ENCODE measurements around the gene TAPT1.
A peak's percentile ranks its signal among the peaks of the same experiment; 100 is the strongest.
"Not testable (repeated sequence)": the region's sequence is repeated elsewhere in the genome, so short reads cannot be mapped to it uniquely, and the experiment has no call there.

TAPT1 gene

GRCh38 chr4:16206848-16207247 is 19.4 kb downstream of the TAPT1 start:
- peak; percentile 45 for DNase-seq

GRCh38 chr4:16206301-16206700 is 20.0 kb downstream of the TAPT1 start:
- DNase-seq, result no peak

- DNase-seq, result peak; percentile 79
Measured at GRCh38 chr4:16205298-16206164, 20.7 kb downstream of the TAPT1 start.

GRCh38 chr4:16204505-16204904 is 21.8 kb downstream of the TAPT1 start:
- no peak for DNase-seq

- no peak for DNase-seq
Measured at GRCh38 chr4:16203083-16203482, 23.2 kb downstream of the TAPT1 start.

GRCh38 chr4:16202598-16202997 is 23.7 kb downstream of the TAPT1 start:
- no peak for DNase-seq

GRCh38 chr4:16199093-16199492 is 27.2 kb downstream of the TAPT1 start:
- peak; percentile 68 for DNase-seq

GRCh38 chr4:16197876-16198665 is 28.2 kb downstream of the TAPT1 start:
- no peak for DNase-seq

- DNase-seq, result peak; percentile 31
Measured at GRCh38 chr4:16196482-16197393, 29.5 kb downstream of the TAPT1 start.

GRCh38 chr4:16195209-16195608 is 31.1 kb downstream of the TAPT1 start:
- DNase-seq, result no peak

- not testable (repeated sequence) for DNase-seq
Measured at GRCh38 chr4:16194798-16195197, 31.5 kb downstream of the TAPT1 start.

- DNase-seq, result no peak
Measured at GRCh38 chr4:16194214-16194613, 32.1 kb downstream of the TAPT1 start.

GRCh38 chr4:16192631-16193518 is 33.4 kb downstream of the TAPT1 start:
- DNase-seq, result peak; percentile 14

GRCh38 chr4:16192057-16192456 is 34.2 kb downstream of the TAPT1 start:
- DNase-seq, result no peak

- DNase-seq, result no peak
Measured at GRCh38 chr4:16187455-16187854, 38.8 kb downstream of the TAPT1 start.

GRCh38 chr4:16186986-16187385 is 39.3 kb downstream of the TAPT1 start:
- DNase-seq, result no peak

GRCh38 chr4:16183604-16184003 is 42.7 kb downstream of the TAPT1 start:
- no peak for DNase-seq

GRCh38 chr4:16176621-16177020 is 49.6 kb downstream of the TAPT1 start:
- no peak for DNase-seq

GRCh38 chr4:16171831-16172230 is 54.4 kb downstream of the TAPT1 start:
- no peak for DNase-seq

GRCh38 chr4:16169490-16169889 is 56.8 kb downstream of the TAPT1 start:
- no peak for DNase-seq

- no peak for DNase-seq
Measured at GRCh38 chr4:16168710-16169388, 57.4 kb downstream of the TAPT1 start.
